C4-2B (cell line): ENCODE results near the gene TPCN2.

Experiments
- H3K27ac ChIP-seq: fragments of 450-650 bp; 2 replicates; pipeline ENCODE4 v1.5.1; 2017
- ZFX ChIP-seq: fragments of 450-650 bp; IDR thresholded peaks from 2 replicates; pipeline ENCODE4 v1.6.1; 2017
- TF ChIP-seq, protein P1 (sequence below): fragments of 450-650 bp; conservative IDR thresholded peaks from 2 replicates; pipeline ENCODE4 v1.5.1; 2017; ENCODE audit warnings: mild to moderate bottlenecking

The TPCN2 gene

DNA sequence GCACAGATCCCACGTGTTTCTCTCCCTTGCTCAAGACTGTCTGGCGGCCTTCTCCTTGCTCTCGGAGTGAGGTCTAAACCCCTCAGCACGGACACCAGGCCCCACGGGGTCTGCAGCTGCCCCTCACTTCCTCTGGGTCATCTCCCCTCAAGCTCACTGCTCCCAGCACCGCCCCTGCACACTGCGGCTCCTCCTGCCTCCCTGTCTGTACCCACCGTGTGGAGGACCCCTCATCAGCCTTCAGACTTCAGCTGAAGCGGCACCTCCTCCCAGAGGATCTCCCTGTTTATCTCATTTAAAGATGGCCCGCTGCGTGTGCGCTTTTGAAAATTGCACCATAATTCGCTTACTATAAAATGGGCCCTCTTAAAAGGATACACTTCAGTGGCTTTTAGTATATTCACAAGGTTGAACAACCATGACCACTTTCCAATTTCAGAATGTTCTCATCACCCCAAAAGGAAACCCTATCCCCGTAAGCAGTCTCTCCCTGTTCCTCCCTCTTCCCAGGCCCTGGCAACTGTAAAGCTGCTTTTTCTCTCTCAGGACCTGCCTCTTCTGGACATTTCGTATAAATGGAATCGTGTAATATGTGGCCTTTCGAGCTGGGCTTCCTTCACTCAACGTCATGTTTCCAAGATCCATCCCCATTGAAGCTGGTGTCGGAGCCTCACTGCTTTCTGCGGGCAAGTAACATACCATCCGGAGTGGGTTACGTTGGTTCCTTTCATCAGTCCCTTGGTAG is 14.4 kb upstream of the TPCN2 start:
- TF ChIP-seq, protein P1, sequence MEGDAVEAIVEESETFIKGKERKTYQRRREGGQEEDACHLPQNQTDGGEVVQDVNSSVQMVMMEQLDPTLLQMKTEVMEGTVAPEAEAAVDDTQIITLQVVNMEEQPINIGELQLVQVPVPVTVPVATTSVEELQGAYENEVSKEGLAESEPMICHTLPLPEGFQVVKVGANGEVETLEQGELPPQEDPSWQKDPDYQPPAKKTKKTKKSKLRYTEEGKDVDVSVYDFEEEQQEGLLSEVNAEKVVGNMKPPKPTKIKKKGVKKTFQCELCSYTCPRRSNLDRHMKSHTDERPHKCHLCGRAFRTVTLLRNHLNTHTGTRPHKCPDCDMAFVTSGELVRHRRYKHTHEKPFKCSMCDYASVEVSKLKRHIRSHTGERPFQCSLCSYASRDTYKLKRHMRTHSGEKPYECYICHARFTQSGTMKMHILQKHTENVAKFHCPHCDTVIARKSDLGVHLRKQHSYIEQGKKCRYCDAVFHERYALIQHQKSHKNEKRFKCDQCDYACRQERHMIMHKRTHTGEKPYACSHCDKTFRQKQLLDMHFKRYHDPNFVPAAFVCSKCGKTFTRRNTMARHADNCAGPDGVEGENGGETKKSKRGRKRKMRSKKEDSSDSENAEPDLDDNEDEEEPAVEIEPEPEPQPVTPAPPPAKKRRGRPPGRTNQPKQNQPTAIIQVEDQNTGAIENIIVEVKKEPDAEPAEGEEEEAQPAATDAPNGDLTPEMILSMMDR, result no peak
- no peak for TF ChIP-seq ZFX
- H3K27ac ChIP-seq, result no peak overlapping the region

DNA sequence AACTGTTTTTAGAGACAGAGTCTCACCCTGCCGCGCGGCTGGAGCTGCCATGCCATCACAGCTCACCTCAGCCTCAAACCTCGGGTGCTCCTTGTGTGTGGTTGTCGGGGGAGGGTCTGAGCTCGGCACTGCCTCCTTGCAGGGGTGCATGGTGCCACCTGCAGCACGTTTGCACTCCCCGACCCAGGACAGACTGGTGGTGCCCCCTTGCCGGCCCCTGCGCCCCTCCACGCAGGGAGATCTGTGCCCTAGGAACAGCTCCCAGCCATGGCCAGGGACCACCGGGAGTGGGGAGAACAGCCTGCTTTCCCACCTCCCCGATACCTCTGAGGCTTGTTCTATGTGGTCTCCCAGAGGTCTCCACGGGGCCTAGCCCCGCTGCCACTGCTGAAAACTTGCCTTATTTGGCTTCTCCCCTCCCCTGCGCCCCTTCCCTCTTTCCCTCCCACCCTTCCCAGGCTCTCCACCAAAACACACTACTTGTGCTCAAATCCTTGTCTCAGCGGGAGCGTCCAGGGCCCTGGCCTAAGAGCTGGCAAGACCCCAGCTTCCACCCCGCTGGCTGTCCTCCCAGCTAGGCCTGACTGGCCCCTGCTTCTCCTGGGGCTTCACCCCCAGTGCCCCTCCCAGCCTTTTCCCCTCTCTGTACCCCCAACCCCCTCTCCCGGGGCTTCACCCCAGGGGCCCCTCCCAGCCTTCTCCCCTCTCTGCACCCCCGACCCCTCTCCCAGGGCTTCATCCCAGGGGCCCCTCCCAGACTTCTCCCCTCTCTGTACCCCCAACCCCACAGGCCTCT is 13.4 kb upstream of the TPCN2 start:
- no peak overlapping the region for H3K27ac ChIP-seq
- no peak for TF ChIP-seq ZFX
- TF ChIP-seq, protein P1, result no peak

DNA sequence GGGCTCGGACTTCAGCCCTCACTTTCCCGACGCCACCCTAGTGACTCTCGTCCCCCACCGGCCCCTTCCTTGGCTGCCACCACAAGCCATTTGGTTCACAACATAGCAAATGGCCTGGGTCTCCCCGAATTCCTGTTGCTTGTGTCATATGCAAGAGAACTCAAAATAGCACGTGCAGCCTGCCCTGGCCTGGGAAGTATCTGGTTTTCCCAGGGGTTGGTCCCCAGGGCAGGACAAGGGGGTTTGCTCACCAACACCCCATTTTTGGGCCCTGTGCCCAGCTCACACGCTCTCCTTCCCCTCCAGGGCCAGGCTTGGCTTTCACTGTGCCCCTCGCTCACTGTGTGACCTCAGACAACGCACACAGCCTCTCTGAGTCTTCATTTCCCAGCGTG is 12.8 kb upstream of the TPCN2 start:
- TF ChIP-seq, protein P1, result no peak
- no peak for TF ChIP-seq ZFX

DNA sequence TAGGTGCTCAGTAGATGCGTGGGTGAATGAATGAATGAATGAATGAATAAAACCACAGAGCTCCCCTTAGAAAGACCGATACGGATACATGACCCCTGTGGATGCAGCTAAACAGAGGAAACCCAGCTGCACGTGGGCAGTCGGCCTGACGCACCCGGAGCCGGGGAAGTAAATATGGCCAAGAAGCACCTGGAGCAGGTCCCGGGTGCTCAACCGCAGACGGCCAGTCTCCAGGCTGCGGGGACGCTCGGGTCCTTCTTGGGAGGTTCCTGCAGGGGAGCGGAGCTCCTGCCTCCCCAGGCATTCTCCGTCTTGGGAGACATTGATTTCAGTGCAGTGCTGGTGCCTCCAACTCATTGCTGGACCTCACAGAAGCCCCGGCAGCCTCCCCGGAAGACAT is 11.7 kb upstream of the TPCN2 start:
- H3K27ac ChIP-seq, result no peak overlapping the region
- TF ChIP-seq, protein P1, result no peak

More for the DNA sequence above, 12.8 kb upstream of the TPCN2 start:
- H3K27ac ChIP-seq, result no peak overlapping the region

DNA sequence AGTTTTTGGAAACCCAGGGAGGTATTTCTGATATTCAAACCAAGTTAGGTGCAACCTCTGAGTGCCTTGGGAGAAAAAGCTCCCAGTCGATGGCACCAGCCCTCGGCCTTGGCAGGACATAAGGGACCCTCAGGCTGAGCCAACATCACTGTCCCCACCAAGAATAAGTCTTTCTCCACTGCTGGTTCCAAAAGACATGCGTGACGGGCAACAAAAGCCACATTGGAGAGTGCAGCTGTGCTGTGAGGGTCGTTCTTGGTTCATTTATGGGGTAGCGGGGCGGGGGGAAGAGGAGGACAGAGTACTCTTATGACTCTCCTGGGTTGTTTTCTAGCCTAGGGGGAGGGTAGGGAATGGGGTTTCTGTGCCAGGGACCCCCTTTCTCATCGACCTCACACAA is 11.2 kb upstream of the TPCN2 start:
- no peak overlapping the region for H3K27ac ChIP-seq
- TF ChIP-seq, protein P1, result no peak
- no peak for TF ChIP-seq ZFX

DNA sequence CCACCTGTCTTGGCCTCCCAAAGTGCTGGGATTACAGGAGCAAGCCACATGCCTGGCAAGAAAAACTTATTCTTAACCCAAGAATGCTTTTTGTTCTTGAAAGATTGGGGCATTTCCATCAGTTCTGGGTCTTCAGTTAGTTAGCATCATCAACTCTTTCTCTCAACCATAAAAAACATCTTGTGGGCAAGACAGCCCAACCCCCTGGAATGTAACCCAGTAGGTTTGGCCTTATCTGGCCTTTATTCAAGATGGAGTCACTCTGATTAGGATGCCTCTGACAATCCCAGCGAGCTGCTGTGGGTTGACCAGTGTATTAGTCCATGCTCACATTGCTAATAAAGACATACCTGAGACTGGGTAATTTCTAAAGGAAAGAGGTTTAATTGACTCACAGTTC is 9.2 kb upstream of the TPCN2 start:
- H3K27ac ChIP-seq, result no peak overlapping the region
- TF ChIP-seq, protein P1, result no peak
- TF ChIP-seq ZFX, result no peak

DNA sequence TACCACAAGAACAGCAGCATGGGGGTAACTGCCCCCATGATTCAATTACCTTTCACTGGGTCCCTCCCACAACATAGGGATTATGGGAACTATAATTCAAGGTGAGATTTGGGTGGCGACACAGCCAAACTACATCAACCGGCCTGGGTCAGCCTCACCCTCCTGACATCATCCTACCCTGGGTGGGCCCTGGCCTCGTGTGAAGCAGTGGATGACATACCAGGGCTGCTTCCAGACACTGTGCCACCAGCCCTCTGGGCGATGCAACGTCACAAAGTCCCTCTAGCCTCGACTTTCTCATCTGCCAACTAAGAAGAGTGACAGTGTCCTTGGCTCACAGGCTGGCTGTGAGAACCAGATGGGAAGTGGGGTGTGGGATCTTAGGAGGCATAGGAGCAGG is 8.7 kb upstream of the TPCN2 start:
- no peak overlapping the region for H3K27ac ChIP-seq
- TF ChIP-seq, protein P1, result no peak
- no peak for TF ChIP-seq ZFX
